ENCODE results near the gene CHCHD5. TPM values are rescaled to one million over a fixed set of nuclear protein-coding genes. Genes with fewer than 3 reads are reported as not detected.
"Not testable (repeated sequence)": the region's sequence is repeated elsewhere in the genome, so short reads cannot be mapped to it uniquely, and the experiment has no call there.

CHCHD5 gene
- polyA plus RNA-seq, 2 donors, result 26.7 to 37.3 TPM

DNA sequence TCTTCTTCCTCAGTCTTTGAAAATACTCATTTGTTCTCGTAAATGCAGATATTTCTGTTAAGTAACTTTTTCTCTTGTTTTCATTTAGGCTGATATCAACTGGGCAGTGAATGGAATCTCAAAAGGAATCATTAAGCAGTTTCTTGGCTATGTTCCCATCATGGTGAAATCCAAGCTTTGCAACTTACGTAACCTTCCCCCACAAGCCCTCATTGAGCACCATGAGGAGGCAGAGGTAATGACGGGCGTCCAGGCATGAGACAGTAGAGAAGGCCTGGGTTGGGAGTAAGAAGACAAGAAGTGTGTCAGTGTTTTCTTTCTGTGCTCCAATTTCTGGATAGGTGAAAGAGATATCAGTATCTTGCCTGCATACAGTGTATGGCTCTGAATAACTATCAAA lies 37.1 kb upstream of the CHCHD5 start:
- Histone ChIP-seq H3K36me3 (ENCODE audit: control insufficient read depth in 2 of 2, insufficient read depth in 2 of 2, low read length in 1 of 2) (peaks cover 8 to 14% of the 10 kb centered on the region in 2 donors), H3K4me1 (ENCODE audit: control insufficient read depth in 2 of 2, insufficient read depth in 2 of 2, low read length in 1 of 2) (peaks cover 0 to 6% of the 10 kb centered on the region in 2 donors), H3K27ac (ENCODE audit: low read depth in 2 of 2, low read length in 1 of 2) (no peak overlapping the region), H3K27me3 (ENCODE audit: control insufficient read depth in 1 of 2, insufficient read depth in 2 of 2, low read length in 2 of 2) (no peaks in the 10 kb centered on the region), H3K4me3 (ENCODE audit: low read depth in 1 of 2, low read length in 2 of 2) (no peak overlapping the region), H3K9me3 (ENCODE audit: control insufficient read depth in 2 of 2, insufficient read depth in 1 of 2, low read depth in 1 of 2, low read length in 1 of 2) (no peaks in the 10 kb centered on the region)
- 84 to 87% methylated on average over 4 of the region's 4 CpGs for WGBS, 2 donors

- H3K4me1 ChIP-seq (ENCODE audit: control insufficient read depth in 2 of 2, insufficient read depth in 2 of 2, low read length in 1 of 2), result no peaks in the 10 kb centered on the region
- H3K9me3 ChIP-seq (ENCODE audit: control insufficient read depth in 2 of 2, insufficient read depth in 1 of 2, low read depth in 1 of 2, low read length in 1 of 2), result no peaks in the 10 kb centered on the region
- 94 to 97% methylated on average over 2 of the region's 2 CpGs for WGBS, 2 donors
- no peak overlapping the region for H3K4me3 ChIP-seq (ENCODE audit: low read depth in 1 of 2, low read length in 2 of 2)
- H3K27ac ChIP-seq (ENCODE audit: low read depth in 2 of 2, low read length in 1 of 2), result no peak overlapping the region
- no peaks in the 10 kb centered on the region for H3K27me3 ChIP-seq (ENCODE audit: control insufficient read depth in 1 of 2, insufficient read depth in 2 of 2, low read length in 2 of 2)
- peaks cover 12 to 18% of the 10 kb centered on the region in 2 donors for H3K36me3 ChIP-seq (ENCODE audit: control insufficient read depth in 2 of 2, insufficient read depth in 2 of 2, low read length in 1 of 2)
Measured at GRCh38 chr2:112548980-112549379, 35.4 kb upstream of the CHCHD5 start.

DNA sequence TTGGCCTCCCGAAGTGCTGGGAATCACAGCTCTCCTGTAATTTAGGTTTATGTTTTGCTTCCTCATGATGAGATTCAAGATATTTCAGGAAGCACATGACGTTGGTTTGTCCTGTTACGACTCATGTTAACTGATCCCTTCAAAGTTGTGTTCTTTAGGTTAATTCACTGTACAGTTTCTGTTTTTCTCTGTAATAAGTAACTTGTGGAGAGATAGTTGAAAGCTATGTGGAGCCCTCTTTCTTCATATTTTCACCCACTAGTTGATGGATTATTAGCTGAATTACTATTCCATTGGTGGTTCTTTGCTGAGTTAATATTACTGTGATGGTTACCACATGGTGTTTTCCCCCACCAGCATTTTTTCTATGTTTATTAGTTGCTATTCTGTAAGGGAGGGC lies 18.3 kb upstream of the CHCHD5 start:
- WGBS, 2 donors, result 80 to 84% methylated on average over 3 of the region's 3 CpGs

DNA sequence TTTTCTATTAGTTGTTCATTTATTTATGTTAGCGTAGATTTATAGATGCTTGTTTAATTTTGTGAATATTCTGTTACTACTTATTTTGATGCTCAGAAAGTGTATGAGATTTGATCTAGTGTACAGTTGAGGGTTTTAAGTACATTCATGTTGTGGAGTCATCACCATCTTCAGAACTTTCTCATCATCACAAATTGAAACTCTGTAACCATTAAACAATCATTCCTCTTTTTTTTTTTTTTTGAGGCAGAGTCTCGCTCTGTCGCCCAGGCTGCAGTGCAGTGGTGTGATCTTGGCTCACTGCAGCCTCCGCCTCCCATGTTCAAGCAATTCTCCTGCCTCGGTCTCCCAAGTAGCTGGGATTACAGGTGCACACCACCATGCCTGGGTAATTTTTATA lies 17.9 kb upstream of the CHCHD5 start:
- H3K9me3 ChIP-seq (ENCODE audit: control insufficient read depth in 2 of 2, insufficient read depth in 1 of 2, low read depth in 1 of 2, low read length in 1 of 2); H3K4me3 ChIP-seq (ENCODE audit: low read depth in 1 of 2, low read length in 2 of 2); H3K27me3 ChIP-seq (ENCODE audit: control insufficient read depth in 1 of 2, insufficient read depth in 2 of 2, low read length in 2 of 2); H3K4me1 ChIP-seq (ENCODE audit: control insufficient read depth in 2 of 2, insufficient read depth in 2 of 2, low read length in 1 of 2); H3K27ac ChIP-seq (ENCODE audit: low read depth in 2 of 2, low read length in 1 of 2): not testable (repeated sequence)
- H3K36me3 ChIP-seq (ENCODE audit: control insufficient read depth in 2 of 2, insufficient read depth in 2 of 2, low read length in 1 of 2), result peaks cover 14 to 23% of the 10 kb centered on the region in 2 donors
- 96 to 97% methylated on average over 5 of the region's 5 CpGs for WGBS, 2 donors

More for the DNA sequence above, 18.3 kb upstream of the CHCHD5 start:
- H3K4me1 ChIP-seq (ENCODE audit: control insufficient read depth in 2 of 2, insufficient read depth in 2 of 2, low read length in 1 of 2), result no peaks in the 10 kb centered on the region
- no peaks in the 10 kb centered on the region for H3K9me3 ChIP-seq (ENCODE audit: control insufficient read depth in 2 of 2, insufficient read depth in 1 of 2, low read depth in 1 of 2, low read length in 1 of 2)
- no peak overlapping the region for H3K27ac ChIP-seq (ENCODE audit: low read depth in 2 of 2, low read length in 1 of 2)
- H3K4me3 ChIP-seq (ENCODE audit: low read depth in 1 of 2, low read length in 2 of 2), result no peak overlapping the region
- no peaks in the 10 kb centered on the region for H3K27me3 ChIP-seq (ENCODE audit: control insufficient read depth in 1 of 2, insufficient read depth in 2 of 2, low read length in 2 of 2)
- peaks cover 14 to 23% of the 10 kb centered on the region in 2 donors for H3K36me3 ChIP-seq (ENCODE audit: control insufficient read depth in 2 of 2, insufficient read depth in 2 of 2, low read length in 1 of 2)

DNA sequence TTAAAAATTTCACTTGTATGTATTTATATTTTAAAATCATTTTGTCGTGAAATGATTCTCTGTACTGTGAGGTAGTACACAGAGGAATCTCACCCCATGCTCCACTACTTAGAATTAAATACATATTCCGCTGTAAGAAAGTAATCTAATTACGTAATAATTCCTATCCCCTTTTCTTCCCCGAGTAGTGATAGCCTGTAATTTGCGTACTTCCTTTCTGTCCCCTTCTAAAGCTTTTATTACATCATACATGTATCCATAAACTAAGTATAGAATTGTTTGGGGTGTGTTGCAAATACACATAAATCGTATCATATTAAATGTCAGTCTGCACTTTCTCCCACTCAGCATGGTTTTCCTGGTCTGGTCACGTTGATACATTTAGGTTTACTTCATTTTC lies 12.4 kb upstream of the CHCHD5 start:
- H3K36me3 ChIP-seq (ENCODE audit: control insufficient read depth in 2 of 2, insufficient read depth in 2 of 2, low read length in 1 of 2), result peaks cover 20 to 26% of the 10 kb centered on the region in 2 donors
- H3K9me3 ChIP-seq (ENCODE audit: control insufficient read depth in 2 of 2, insufficient read depth in 1 of 2, low read depth in 1 of 2, low read length in 1 of 2), result no peaks in the 10 kb centered on the region
- no peak overlapping the region for H3K27ac ChIP-seq (ENCODE audit: low read depth in 2 of 2, low read length in 1 of 2)
- H3K4me3 ChIP-seq (ENCODE audit: low read depth in 1 of 2, low read length in 2 of 2), result no peak overlapping the region
- no peaks in the 10 kb centered on the region for H3K27me3 ChIP-seq (ENCODE audit: control insufficient read depth in 1 of 2, insufficient read depth in 2 of 2, low read length in 2 of 2)
- H3K4me1 ChIP-seq (ENCODE audit: control insufficient read depth in 2 of 2, insufficient read depth in 2 of 2, low read length in 1 of 2), result no peaks in the 10 kb centered on the region
- 83 to 86% methylated on average over 7 of the region's 7 CpGs for WGBS, 2 donors

DNA sequence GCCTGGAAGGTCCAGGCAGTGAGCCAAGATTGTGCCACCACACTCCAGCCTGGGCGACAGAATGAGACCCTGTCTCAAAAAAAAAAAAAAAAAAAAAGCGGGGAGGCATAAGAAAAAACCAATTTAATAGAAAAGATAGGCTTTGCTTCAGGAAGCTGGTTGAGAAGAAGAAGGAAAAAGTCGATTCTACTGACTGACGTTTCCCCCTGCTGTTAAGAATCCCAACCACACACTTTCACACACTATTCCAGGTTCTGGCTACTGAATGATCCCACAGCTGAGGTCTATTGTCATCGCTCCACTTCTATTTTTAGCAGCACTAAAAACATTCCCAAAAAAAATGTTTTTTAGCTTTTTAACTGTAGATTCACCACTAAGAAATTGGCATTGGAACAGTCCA lies 6.7 kb upstream of the CHCHD5 start:
- Histone ChIP-seq H3K4me3 (ENCODE audit: low read depth in 1 of 2, low read length in 2 of 2) (no peak overlapping the region), H3K27me3 (ENCODE audit: control insufficient read depth in 1 of 2, insufficient read depth in 2 of 2, low read length in 2 of 2) (no peaks in the 10 kb centered on the region), H3K36me3 (ENCODE audit: control insufficient read depth in 2 of 2, insufficient read depth in 2 of 2, low read length in 1 of 2) (peaks cover 9 to 12% of the 10 kb centered on the region in 2 donors), H3K27ac (ENCODE audit: low read depth in 2 of 2, low read length in 1 of 2) (no peak overlapping the region), H3K4me1 (ENCODE audit: control insufficient read depth in 2 of 2, insufficient read depth in 2 of 2, low read length in 1 of 2) (peaks cover 0 to 2% of the 10 kb centered on the region in 2 donors), H3K9me3 (ENCODE audit: control insufficient read depth in 2 of 2, insufficient read depth in 1 of 2, low read depth in 1 of 2, low read length in 1 of 2) (no peaks in the 10 kb centered on the region)
- 57 to 78% methylated on average over 4 to 5 of the region's 5 CpGs for WGBS, 2 donors

- H3K4me3 ChIP-seq (ENCODE audit: low read depth in 1 of 2, low read length in 2 of 2), result no peak overlapping the region
Measured at GRCh38 chr2:112579241-112579640, 5.2 kb upstream of the CHCHD5 start.

DNA sequence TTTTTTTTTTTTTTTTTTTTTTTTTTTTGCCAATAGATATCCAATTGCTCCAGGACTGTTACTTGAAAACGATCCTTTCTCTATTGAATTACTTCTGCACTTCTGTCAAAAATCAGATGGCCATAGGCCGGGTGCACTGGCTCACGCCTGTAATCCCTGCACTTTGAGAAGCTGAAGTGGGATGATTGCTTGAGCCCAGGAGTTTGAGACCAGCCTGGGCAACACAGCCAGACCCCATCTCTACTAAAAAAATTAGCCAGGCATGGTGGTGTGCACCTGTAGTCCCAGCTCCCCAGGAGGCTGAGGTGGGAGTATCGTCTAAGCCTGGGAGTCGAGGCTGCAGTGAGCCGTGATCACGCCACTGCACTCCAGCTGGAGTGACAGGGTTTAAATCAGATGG lies 4.3 kb upstream of the CHCHD5 start:
- no peak overlapping the region for H3K4me3 ChIP-seq (ENCODE audit: low read depth in 1 of 2, low read length in 2 of 2)
- no peaks in the 10 kb centered on the region for H3K27me3 ChIP-seq (ENCODE audit: control insufficient read depth in 1 of 2, insufficient read depth in 2 of 2, low read length in 2 of 2)
- no peaks in the 10 kb centered on the region for H3K9me3 ChIP-seq (ENCODE audit: control insufficient read depth in 2 of 2, insufficient read depth in 1 of 2, low read depth in 1 of 2, low read length in 1 of 2)
- peaks cover 6% of the 10 kb centered on the region in 2 donors for H3K36me3 ChIP-seq (ENCODE audit: control insufficient read depth in 2 of 2, insufficient read depth in 2 of 2, low read length in 1 of 2)
- 93 to 94% methylated on average over 7 of the region's 7 CpGs for WGBS, 2 donors
- H3K27ac ChIP-seq (ENCODE audit: low read depth in 2 of 2, low read length in 1 of 2), result no peak overlapping the region
- peaks cover 2 to 5% of the 10 kb centered on the region in 2 donors for H3K4me1 ChIP-seq (ENCODE audit: control insufficient read depth in 2 of 2, insufficient read depth in 2 of 2, low read length in 1 of 2)

More at GRCh38 chr2:112579241-112579640, 5.2 kb upstream of the CHCHD5 start:
- no peak overlapping the region for H3K27ac ChIP-seq (ENCODE audit: low read depth in 2 of 2, low read length in 1 of 2)
- H3K9me3 ChIP-seq (ENCODE audit: control insufficient read depth in 2 of 2, insufficient read depth in 1 of 2, low read depth in 1 of 2, low read length in 1 of 2), result no peaks in the 10 kb centered on the region
- no peaks in the 10 kb centered on the region for H3K27me3 ChIP-seq (ENCODE audit: control insufficient read depth in 1 of 2, insufficient read depth in 2 of 2, low read length in 2 of 2)
- H3K4me1 ChIP-seq (ENCODE audit: control insufficient read depth in 2 of 2, insufficient read depth in 2 of 2, low read length in 1 of 2), result peaks cover 0 to 2% of the 10 kb centered on the region in 2 donors
- peaks cover 9% of the 10 kb centered on the region in 2 donors for H3K36me3 ChIP-seq (ENCODE audit: control insufficient read depth in 2 of 2, insufficient read depth in 2 of 2, low read length in 1 of 2)

DNA sequence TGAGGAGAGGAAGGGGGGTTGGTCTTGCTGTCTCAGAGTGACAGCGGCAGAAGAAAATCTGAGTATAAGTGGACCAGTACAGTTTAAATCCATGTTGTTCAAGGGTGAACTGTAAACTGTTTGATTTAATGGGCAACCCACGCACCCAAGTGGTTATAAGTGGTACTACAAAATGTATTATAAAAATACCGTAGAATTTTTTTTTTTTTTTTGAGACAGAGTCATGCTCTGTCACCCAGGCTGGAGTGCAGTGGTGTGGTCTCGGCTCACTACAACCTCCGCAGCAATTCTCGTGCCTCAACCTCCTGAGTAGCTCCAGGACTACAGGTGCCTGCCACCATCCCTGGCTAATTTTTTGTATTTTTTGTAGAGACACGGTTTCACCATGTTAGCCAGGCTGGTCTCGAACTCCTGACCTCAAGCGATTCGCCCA lies 2.1 kb upstream of the CHCHD5 start:
- H3K27me3 ChIP-seq (ENCODE audit: control insufficient read depth in 1 of 2, insufficient read depth in 2 of 2, low read length in 2 of 2), result no peaks in the 10 kb centered on the region
- 39 to 41% methylated on average over 10 of the region's 10 CpGs for WGBS, 2 donors
- no peaks in the 10 kb centered on the region for H3K9me3 ChIP-seq (ENCODE audit: control insufficient read depth in 2 of 2, insufficient read depth in 1 of 2, low read depth in 1 of 2, low read length in 1 of 2)
- H3K27ac ChIP-seq (ENCODE audit: low read depth in 2 of 2, low read length in 1 of 2), result no peak overlapping the region
- H3K4me1 ChIP-seq (ENCODE audit: control insufficient read depth in 2 of 2, insufficient read depth in 2 of 2, low read length in 1 of 2), result peaks cover 10 to 11% of the 10 kb centered on the region in 2 donors
- no peak overlapping the region for H3K4me3 ChIP-seq (ENCODE audit: low read depth in 1 of 2, low read length in 2 of 2)
- peaks cover 0 to 5% of the 10 kb centered on the region in 2 donors for H3K36me3 ChIP-seq (ENCODE audit: control insufficient read depth in 2 of 2, insufficient read depth in 2 of 2, low read length in 1 of 2)

DNA sequence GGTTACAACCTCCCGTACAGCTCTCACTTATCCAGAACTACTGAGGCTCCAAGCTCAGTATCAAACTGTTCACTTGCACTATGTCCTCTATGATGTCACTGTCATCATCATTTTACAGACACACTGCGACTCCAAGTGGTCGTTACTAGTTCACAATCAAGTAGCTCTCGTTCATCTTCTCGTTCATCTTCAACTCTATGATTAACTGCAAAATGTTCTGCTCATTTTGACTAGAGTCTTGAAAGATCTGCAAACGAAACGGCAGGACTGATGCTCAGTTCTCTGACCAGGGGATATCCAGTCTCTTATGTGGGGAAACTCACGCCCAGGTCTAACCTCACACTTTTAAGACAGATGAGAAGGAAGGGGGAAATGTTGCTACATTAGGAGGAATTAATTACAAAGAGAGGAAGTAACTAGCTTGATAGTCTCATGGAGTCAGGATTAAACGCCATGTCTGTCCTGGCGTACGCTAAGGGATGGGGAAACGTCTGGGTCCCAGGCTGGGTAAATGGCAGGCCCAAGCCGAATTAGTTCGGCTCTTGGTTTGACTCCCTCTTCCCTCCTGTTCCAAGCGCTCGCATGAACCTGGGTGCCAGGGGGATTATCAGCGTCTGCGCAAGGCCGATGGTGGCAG lies 794 bp upstream of the CHCHD5 start:
- 36 to 42% methylated on average over 19 of the region's 19 CpGs for whole genome bisulfite sequencing, 2 donors
- Histone ChIP-seq H3K27ac (ENCODE audit: low read depth in 2 of 2, low read length in 1 of 2) (peak overlapping the region; percentile 98 to 100), H3K4me1 (ENCODE audit: control insufficient read depth in 2 of 2, insufficient read depth in 2 of 2, low read length in 1 of 2) (peaks cover 10 to 11% of the 10 kb centered on the region in 2 donors), H3K4me3 (ENCODE audit: low read depth in 1 of 2, low read length in 2 of 2) (peak overlapping the region; percentile 76 to 78), H3K27me3 (ENCODE audit: control insufficient read depth in 1 of 2, insufficient read depth in 2 of 2, low read length in 2 of 2) (no peaks in the 10 kb centered on the region), H3K9me3 (ENCODE audit: control insufficient read depth in 2 of 2, insufficient read depth in 1 of 2, low read depth in 1 of 2, low read length in 1 of 2) (no peaks in the 10 kb centered on the region), H3K36me3 (ENCODE audit: control insufficient read depth in 2 of 2, insufficient read depth in 2 of 2, low read length in 1 of 2) (peaks cover 0 to 9% of the 10 kb centered on the region in 2 donors)

Measured in esophagus (tissue), 2 donors.